Stimulated activated CD4-positive, alpha-beta T cell treated with anti-CD3 and anti-CD28 coated beads, TNF-alpha, amount 100 ng/mL, for 4 hours (primary cell): Measurements from ENCODE around the gene CELA3B.
"Not testable (repeated sequence)": the region's sequence is repeated elsewhere in the genome, so short reads cannot be mapped to it uniquely, and the experiment has no call there.

Source experiments
- DNase-seq, 3 experiments: peaks; one replicate each; pipeline ENCODE4 v3.0.0-alpha.2; 2020; ENCODE audit warnings: low read depth in 3 of 3

Gene CELA3B

DNA sequence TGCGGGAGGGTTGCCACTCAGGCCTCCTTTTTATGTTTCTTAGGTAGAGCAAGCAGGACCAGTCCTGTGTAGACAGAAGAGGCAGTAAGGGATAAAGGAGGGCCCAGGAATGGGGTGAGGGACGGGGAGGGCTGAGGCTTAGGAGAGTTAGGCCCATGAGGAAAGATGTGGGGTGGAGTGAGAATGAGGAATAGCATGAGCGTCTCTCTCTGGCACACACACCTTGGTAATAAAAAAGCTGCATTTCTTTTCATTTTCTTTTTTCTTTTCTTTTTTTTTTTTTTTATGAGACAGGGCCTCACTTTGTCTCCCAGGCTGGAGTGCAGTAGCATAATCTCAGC is 32.1 kb upstream of the CELA3B start:
- DNase-seq = no peak

DNA sequence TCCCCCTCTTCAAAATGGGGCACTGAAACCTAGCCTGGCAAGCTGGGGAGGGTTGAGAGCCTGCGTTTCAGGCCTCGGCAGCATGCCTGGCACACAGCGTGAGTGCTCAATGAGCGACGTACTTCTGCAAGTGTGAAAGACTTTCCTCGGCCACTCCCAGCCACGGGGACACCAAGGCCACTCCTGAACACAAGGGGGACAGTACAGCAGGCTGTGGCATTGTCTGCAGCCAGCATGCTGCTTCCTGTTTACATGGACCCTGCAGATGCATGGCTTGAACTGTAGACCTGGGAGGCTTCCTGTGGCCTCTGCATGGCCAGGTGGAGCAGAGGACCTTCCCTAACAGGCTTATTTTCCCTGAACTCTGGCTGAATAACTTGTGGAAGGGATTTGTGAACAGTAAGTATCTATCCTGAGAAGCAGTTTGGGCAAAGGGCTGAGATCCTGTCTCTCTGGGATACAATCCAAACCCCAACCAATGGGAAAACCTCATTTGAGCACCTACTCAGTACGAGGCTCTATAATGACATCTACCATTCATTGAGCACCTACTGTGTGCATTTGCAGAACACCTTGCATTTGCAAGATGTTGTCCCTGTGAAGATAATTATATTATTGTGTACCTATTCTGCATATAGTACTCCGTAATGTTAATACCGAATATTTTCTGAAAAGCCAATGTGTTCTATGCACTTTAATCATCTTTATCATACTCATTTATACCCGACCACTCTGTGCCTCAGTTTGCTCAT is 29.8 kb upstream of the CELA3B start:
- DNase-seq = no peak

DNA sequence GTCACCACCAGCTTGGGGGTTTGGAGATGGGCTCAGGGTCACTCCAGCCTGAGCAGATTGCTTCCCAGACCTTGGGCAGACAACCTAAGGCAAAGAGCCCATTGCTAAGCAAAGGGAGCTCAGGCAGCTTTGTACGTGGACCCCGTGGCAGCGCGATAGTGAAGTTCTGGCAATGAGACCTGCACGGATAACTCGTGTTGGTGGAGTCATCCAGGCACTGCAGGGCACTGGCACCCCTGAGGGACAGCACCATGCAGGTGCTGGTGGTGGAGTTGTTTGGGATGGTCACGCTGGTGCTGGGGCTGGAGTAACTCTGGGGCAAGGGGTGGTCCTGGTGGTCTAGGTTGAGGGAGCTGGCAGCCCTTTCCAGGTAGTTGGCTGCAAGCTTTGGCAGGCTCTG is 26.1 kb upstream of the CELA3B start:
- DNase-seq = no peak

DNA sequence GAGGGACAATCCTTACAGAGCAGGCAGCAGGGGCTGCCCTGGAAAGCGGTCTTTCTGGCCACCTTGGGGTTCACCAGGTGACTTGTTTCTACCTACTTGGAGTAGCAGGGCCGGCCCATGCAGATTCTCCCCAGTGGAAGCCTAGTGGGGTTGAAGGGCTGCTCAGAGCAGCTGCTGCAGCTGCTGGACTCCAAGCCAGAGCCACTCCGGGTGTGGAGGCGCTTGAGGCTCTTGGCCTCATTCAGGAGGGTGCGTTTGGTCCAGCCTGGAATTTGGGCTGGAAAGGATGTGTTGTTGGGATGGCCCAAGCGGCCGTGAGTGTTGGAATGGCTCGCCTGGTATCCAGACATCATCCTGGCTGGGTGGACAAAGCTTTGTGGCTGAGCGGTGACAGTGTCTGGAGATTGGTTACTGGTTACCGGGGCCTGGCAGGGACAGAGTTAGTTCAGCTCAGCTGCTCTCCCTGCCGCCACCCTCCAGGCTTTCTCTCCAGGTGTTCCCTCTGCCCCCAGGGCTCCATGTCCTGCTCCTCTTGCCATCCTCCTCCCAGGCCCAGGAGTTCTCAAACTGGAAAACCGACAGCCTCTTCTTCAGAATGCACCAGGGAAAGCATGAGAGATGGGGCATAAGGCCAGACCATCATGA is 25.5 kb upstream of the CELA3B start:
- DNase-seq = no peak

DNA sequence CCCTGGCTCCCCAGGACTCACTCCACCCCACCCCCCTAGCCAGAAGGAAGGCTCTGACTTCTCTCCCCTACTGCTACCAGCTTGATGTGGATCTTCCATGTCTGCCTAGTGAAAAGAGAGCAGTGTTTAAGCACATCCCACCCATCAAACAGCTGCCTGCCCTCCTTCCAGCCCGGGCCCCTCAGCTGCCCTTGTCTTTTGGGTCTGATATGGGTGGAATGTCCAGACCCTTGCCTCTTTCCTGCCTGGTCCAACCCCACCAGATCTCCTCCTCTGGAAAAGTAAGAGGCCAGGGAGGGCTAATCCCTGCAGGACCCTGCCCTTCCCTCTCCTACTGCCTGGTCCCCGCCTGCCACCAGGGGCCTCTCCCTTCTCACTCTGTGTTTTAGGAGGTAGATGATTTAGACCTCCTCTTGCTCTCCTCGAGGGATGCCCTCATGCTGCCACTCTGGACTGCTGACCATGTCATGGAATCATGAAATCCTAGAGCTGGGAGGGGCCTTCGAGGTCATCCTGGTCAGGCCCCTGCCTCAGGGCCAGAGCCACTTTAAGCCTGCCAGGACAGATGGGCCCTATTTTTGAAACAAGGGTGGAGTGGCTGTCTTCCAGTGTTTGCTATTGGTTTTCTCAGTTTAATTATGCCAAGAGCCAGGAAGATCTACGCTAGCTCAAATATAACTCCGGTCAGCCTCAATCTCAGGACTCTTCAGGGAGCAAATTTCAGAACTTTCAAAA is 23.9 kb upstream of the CELA3B start:
- DNase-seq = no peak

DNA sequence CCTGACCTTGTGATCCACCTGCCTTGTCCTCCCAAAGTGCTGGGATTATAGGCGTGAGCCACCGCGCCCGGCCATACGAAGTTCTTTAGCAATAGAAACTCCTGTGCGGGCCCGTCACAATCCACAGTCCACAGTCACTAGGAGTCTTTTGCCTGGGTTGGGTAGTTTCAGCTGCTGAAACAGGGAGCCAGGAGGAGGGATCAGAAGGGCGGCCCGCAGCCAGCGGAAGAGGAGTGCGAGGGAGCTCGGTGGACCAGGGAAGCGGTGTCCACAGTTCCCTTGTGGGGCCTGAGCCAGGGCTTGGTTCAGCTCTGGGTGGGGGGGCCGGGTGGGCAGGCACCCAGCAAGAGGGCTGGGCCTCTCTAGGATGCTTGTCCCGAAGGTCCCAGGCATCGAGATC is 21.8 kb upstream of the CELA3B start:
- no peak for DNase-seq

DNA sequence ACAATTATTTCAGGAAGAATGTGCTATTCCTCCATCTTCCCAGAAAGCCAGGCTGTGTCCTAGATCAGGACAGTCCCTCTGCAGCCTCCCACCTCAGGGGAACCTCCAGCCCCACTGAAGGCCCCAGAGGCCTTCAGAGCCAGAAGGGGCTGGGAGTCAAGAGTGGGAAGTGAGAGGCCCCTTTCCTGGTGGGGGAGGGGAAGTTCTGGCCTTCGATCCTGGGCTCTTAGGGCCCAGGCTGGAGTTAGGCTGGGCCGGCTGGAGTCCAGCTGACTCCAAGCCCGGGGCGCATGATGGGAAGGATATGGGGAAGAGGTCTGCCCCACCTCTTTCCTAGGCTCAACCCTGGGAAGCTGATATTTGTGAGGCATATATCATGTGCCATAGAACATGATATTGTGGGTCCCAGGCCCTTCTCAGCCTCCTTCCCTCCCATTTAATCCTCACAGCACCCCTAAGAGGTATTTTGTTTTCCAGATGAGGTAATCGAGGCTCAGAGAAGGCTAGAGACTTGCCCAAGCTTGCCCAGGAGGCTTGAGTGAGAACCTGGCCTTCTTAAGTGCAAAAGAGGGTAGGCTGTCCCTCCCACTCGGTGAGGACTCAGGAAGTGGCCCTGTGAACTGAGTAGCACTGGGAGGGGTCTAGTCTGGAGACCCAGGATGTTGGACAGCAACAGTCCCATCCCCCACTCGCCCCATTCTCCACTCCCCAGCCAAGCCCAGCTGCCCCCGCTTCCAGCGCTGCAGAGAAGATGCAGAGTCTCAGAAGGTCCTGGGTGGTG is 21.1 kb upstream of the CELA3B start:
- DNase-seq = no peak

DNA sequence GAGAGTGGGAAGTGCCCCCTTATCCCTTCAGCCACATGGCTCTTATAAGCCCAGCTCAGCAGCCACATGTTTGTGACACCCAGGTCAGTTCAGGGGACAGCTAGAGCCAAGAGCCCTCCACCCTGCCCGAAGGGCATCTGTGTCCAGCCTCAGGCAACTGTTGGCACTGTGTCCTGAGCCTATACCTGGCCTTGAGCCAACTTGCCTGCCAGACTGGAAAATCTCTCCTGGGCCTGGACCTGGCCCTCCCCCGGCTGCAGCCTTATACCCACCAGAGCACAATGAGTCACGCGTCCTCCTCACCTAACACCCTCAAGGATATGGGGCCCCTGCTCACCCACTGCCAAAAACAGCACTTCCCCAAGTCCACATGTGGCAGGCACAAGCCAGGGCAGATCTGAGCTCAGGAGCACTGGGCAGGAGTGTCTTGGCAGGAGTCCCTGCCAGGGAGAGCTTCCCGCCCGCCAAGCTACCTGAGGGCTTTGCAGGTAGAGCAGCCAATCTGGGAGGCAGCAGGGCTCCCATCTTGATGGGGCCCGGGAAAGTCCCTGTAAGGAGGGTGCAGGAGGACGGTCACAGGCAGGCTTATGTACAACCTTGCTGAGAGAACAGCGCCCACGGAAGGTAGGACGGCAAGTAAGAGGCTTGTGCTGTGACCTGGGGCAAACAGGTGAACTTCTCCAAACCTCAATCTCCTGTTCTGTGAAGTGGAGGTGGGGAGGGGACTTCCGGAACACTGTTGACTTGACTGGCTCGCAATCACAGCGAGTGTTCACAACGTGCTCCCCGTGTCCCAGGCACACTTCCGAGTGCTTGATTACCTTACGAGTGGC is 19.9 kb upstream of the CELA3B start:
- peak in 2 of 3 experiments; percentile 27 to 55 for DNase-seq

DNA sequence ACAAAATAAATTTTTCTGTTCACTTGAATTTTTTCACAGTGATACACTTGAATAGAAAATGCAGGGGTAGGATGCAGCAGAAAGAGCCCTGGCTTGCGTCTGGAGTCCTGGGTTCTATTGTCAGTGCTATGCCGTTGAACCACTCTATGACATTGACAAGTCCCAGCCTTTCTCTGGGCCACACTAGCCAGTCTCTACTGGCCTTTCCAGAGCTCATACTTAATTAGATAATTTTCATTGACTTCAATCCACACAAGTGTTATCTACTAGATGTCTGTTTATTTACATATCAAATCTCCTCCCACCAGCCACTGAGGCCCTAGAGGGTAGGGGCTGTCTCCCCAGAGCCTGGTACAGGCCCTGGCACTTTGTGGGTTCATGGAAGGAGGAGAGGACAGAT is 15.5 kb upstream of the CELA3B start:
- no peak for DNase-seq

DNA sequence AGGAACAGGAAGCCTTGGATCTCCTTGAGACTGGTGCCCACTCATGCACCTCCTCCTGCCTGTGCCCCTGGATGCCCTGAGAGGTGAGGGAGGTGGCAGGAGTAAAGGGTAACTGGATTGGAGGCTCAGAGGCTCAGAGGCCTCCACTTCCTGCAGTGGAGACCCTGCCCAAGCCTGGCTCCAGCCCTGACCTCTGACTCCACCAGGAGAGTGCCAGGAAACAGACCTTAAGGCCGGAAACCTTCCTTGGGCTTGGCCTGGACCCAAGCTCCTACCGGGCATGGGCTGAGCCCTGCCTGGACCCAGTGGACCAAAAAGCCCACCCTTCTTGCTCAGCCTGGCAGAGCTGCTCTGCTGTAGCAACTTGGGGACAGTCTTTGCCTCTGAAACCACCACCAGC is 15.0 kb upstream of the CELA3B start:
- no peak for DNase-seq

DNA sequence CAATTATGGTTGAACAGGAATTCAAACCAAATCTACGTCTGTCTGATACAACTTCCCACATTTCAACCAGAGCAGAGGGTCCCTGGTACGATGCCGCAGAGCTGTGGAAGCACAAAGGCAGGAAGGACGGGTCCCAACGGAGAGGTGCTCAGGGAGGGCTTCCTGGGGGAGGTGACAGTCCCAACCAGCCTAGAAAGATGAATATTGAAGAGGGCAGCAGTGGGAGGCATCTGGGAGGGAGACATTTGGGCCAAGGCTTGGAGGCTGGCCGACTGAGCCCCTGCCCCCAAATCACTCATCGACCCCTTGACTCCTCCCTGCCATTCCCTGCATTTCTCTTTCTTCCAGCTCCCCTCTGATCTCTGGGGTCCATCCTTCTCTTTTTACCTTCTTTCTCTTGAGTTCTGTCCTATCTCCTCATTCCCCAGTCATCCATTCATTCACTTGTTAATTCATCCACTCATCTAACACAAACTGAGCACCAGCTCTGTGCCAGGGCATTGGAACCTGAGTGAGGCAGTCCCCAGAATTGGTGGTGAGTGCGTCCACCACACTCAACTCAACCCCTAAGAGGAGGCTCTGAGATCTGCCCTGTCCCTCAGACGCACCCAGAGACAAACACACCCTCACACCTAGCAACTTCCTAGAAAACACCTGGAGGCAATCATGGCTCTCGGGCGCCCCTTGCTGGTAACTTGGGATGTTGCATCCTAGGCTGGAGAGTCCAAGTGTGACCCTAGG is 13.2 kb upstream of the CELA3B start:
- peak; percentile 66 to 74 (median 71) for DNase-seq

DNA sequence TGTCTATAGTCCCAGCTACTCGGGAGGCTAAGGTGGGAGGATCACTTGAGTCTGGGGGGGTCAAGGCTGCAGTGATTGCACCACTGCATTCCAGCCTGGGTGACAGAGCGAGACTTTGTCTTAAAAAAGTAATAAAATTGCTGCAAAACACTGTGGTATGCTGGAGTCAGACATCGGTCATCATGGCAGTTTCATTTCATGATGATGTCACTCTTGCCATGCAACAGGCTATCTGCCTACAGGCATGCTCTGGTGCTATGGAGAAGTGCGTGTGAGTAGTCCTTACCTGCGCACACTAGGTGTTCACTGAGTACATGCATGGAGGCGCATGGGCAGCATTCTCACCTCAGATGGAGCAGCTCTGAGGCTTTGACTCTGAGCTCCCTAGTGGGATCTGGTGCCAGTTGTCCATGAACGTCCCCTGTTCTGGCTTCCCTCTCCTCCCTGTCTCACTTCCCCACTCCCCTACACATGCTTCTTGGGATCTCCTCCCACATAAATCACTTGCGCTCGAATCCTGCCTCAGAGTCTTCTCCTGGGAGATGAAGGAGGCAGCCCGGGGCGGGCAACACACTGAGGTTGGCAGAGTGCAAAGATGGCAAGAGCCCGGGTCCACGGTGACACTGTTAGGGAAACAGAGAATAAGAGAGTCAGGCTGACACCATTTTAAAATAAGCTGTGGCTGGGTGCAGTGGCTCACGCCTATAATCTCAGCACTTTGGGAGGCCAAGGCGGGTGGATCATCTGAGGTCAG is 10.4 kb upstream of the CELA3B start:
- DNase-seq = no peak

DNA sequence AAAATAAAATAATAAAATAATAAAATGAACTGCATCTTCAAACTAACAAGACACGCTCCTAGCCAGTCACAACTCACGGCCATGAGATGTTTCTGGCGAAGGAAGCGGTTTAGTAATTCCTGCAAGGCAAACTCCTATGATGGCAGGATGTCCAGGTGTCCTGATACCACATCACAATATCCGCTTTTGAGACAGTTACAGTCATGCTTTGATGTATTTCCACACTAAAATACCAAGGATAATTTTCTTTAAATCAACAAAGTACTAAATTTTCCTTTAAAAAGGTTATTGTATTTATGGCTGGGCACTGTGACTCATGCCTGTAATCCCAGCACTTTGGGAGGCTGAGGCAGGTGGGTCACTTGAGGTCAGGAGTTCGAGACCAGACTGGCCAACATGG is 9.6 kb upstream of the CELA3B start:
- not testable (repeated sequence) for DNase-seq

DNA sequence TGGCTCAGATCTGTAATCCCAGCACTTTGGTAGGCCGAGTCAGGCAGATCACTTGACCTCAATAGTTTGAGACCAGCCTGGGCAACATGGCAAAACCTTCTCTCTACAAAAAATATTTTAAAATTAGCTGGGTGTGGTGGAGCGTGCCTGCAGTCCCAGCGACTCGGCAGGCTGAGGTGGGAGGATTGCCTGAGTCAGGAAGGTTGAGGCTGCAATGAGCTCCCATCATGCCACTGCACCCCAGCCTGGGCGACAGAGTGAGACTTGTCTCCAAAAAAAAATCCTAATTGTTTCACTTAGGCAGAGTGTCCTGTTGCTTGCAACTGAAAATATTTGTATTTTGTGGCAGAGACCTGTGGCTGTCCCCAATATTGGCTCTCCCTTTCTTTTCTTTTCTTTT is 7.8 kb upstream of the CELA3B start:
- not testable (repeated sequence) for DNase-seq

DNA sequence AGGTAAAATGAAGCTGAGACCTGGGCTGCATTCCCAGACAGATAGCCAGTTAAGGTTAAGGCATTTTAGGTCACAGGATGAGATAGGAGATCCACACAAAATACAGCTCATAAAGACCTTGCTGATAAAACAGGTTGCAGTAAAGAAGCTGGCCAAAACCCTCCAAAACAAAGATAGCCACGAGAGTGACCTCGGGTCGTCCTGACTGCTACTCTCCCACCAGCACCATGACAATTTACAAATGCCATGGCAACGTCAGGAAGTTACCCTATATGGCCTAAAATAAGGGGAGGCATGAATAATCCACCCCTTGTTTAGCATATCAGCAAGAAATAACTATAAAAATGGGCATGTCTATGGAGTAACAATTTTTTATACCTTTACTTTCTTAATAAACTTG is 6.3 kb upstream of the CELA3B start:
- not testable (repeated sequence) for DNase-seq

DNA sequence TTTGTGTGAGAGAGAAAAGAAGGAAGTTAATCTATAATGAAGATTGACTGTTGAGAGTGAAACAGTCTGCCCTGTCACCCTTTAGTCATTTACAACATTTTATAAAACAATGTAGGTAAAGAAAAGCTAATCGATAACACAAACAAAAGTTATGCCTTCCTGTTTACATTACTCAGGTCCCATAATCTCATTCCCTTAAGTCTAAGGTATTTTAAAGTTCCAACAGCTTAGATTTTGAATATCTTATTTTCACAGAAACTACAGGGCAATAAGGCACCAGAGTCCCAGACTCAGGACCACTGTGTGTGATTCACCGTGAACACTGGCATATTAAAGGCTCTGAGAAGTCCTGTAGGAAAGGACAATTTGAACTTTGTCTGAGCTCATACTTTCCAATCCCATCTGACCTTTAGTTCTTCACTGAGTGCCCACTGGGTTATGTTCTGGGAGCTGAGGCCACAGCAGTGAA is 3.8 kb upstream of the CELA3B start:
- DNase-seq = not testable (repeated sequence)

DNA sequence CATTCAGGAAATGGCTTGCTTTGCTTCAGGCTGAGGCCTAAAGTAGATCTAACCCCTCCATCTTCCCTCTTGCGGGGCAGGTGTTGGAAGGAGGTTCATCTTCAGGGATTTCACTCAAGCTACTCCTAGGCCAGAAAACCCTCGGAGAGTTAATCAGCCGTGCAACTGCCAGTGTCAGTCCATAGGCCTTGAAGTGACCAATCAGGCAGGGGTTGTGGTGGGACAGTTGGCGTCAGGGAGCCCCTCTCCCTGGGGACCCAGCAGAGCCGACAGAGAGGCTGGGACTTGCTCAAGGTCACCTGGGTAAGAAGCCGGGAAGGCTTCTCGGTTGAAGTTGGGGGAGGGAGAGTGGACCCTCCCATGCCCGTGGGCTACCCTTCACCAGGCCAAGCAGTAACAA is 2.9 kb upstream of the CELA3B start:
- not testable (repeated sequence) for DNase-seq

DNA sequence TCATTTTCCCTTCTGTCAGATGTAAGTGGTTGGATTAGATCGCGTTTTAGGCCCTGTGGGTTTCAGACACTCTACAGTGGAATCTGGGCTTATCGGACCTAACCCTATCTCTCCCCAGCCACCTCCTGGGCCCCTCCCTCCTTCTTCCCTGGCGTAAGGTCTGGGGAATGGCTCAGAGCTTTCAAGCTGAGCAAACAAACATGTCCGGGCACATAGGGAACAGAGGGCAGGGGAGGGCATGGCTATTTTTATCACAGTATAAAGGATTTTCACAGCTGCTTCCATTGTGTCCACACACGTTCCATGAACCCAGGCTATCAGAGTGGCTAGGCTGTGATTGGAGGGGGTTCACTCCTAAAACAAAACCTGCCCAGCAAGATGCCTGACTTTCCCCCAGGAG is 2.1 kb upstream of the CELA3B start:
- DNase-seq = not testable (repeated sequence)

DNA sequence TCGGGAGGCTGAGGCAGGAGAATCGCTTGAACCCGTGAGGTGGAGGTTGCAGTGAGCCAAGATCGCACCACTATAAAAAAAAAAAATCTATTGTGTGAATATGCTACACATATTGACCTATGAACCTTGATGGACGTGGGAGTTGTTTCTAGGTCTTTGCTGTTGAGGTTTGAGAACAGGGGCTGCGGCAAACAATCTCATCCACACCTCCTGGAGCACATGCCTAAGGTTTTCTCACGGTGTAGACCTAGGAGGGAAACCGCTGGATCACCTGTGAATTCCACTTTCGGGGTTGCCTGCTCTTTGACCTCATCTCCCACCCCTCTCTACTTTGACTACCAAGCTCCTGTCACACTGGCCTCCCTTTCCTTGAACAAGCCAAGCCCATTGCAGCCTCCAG is 1.5 kb upstream of the CELA3B start:
- not testable (repeated sequence) for DNase-seq

DNA sequence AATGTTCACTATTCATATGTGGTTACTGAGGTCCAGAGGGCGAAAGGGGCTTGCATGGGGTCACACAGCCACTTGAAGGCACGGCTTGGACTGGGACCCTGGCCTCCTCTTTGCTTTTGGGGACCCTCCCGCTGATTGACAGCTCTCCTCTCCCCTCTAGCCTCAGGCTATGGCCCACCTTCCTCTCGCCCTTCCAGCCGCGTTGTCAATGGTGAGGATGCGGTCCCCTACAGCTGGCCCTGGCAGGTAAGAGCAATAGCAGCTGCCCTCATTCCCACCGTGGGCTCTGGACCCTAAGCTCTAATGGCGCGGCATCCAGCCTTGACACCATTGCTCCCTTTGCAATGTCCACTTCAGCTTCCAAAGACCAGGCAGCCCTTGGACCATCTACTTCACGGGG is 1.4 kb downstream of the CELA3B start:
- not testable (repeated sequence) for DNase-seq
